PFSK-1 (cell line): ENCODE data around the gene SOX13.

Source experiments
- FOXP2 ChIP-seq: optimal IDR thresholded peaks from 2 replicates; pipeline ENCODE3; 2011; ENCODE audit warnings: borderline replicate concordance, control low read depth, inconsistent platforms; ENCODE audit not compliant: insufficient read depth; ENCODE audit errors: extremely low read length, extremely low read depth
- POLR2AphosphoS5 ChIP-seq: IDR thresholded peaks from 2 replicates; pipeline ENCODE4 v1.6.1; 2012; ENCODE audit warnings: low read depth, mild to moderate bottlenecking, control low read depth, low read length, moderate library complexity
- SIN3A ChIP-seq: IDR thresholded peaks from 2 replicates; pipeline ENCODE4 v1.6.1; 2012; ENCODE audit warnings: mild to moderate bottlenecking, low read length, moderate library complexity, borderline replicate concordance; ENCODE audit not compliant: insufficient read depth
- TAF1 ChIP-seq: IDR thresholded peaks from 2 replicates; pipeline ENCODE4 v1.6.1; 2012; ENCODE audit warnings: low read length, control low read depth, borderline replicate concordance; ENCODE audit not compliant: insufficient read depth
- TF ChIP-seq, protein P1 (sequence below), 2 experiments: IDR thresholded peaks; 2 replicates each; pipeline versions ENCODE4 v1.6.1 to v1.8.0; 2011 to 2012; ENCODE audit warnings: low read depth in 2 of 2, low read length in 2 of 2, control low read depth in 1 of 2, inconsistent platforms in 1 of 2, mild to moderate bottlenecking in 1 of 2, moderate library complexity in 1 of 2; ENCODE audit not compliant: insufficient read depth in 1 of 2

Gene SOX13

DNA sequence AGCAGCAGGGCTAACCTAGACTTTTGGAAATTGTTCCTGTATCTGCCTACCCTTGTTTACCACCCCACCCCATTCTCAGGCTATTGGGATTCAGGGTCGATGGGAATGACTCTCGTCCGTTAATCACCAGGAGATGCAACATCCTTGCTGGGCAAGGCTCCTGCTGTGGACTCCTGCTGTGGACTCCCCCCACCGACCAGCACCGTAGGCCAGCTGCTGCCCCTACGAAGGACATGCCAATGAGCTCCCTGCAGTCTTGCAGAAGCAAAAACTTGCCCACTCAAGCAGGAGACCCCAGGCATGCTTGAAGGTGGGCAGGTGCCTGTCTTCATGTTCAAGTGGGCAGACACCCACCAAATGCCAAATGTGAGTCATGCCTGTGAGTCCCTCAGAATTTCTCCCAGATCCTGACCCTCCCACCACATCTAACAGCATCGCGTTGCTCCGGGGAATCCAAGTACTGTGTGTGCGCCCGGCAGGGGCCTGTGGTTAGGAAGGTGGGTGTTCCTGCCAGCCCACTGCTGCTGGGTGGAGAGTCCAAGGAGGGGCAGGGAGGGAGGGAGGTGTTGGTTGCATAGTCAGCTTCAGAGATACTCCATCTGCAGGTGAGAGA lies 41.7 kb upstream of the SOX13 start:
- TF ChIP-seq FOXP2 (no peak), SIN3A (no peak), POLR2AphosphoS5 (no peak), TAF1 (no peak)
- TF ChIP-seq, protein P1, sequence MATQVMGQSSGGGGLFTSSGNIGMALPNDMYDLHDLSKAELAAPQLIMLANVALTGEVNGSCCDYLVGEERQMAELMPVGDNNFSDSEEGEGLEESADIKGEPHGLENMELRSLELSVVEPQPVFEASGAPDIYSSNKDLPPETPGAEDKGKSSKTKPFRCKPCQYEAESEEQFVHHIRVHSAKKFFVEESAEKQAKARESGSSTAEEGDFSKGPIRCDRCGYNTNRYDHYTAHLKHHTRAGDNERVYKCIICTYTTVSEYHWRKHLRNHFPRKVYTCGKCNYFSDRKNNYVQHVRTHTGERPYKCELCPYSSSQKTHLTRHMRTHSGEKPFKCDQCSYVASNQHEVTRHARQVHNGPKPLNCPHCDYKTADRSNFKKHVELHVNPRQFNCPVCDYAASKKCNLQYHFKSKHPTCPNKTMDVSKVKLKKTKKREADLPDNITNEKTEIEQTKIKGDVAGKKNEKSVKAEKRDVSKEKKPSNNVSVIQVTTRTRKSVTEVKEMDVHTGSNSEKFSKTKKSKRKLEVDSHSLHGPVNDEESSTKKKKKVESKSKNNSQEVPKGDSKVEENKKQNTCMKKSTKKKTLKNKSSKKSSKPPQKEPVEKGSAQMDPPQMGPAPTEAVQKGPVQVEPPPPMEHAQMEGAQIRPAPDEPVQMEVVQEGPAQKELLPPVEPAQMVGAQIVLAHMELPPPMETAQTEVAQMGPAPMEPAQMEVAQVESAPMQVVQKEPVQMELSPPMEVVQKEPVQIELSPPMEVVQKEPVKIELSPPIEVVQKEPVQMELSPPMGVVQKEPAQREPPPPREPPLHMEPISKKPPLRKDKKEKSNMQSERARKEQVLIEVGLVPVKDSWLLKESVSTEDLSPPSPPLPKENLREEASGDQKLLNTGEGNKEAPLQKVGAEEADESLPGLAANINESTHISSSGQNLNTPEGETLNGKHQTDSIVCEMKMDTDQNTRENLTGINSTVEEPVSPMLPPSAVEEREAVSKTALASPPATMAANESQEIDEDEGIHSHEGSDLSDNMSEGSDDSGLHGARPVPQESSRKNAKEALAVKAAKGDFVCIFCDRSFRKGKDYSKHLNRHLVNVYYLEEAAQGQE (IDR thresholded peaks at IDR 0.05; ENCODE audit: insufficient read depth in 1 of 2, low read depth in 2 of 2, low read length in 2 of 2): no peak

DNA sequence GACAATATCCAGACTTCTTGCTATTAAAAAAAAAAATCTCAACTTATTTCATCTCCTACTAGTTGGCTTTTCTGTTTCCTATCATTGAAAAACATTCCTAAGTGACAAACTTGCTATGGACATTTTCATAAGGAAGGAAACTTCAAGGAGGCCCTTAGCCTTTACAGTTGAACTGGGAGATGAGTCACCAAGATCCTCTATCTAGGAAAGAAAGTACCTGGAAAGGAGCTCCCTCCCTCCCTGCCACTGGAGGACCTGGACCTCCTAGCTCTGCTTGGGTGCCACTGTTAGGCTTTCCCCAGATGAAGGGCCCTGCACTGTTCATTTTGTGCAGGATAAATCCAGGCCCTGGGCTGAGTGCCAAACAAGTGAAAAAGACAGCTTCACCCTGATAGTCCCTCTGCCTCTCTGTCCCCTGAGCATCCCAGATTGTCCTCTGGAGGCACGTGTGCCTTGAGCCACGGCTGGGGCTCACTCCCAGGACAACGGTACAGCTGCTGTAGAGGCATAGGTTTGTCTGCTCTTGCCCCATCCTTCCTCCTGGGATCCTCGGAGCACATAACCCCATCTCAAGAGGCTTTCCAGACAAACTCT lies 40.2 kb upstream of the SOX13 start:
- TF ChIP-seq TAF1 (no peak), POLR2AphosphoS5 (no peak), SIN3A (no peak), FOXP2 (no peak)
- TF ChIP-seq, protein P1 (IDR thresholded peaks at IDR 0.05; ENCODE audit: insufficient read depth in 1 of 2, low read depth in 2 of 2, low read length in 2 of 2): no peak

DNA sequence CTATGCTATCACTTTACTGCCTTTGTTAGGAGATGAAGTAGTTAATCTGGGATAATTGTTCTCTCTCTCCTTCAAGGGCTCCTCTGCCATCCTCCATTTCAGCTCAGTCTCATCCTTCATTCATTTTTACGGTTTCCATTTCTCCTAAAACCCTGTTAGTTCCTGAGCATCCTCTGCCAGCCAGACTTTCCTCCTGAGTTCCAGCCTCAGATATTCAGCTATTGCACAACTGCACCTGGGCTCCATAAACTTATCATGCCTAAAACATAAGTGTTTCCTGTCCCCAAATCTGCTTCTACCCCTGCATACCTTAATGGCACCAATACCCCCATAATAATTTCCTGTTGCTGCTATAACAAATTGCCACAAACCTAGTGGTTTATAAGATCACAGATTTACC lies 39.6 kb upstream of the SOX13 start:
- no peak for TF ChIP-seq SIN3A
- TF ChIP-seq, protein P1 (IDR thresholded peaks at IDR 0.05; ENCODE audit: insufficient read depth in 1 of 2, low read depth in 2 of 2, low read length in 2 of 2): no peak
- no peak for TF ChIP-seq TAF1
- no peak for TF ChIP-seq FOXP2
- no peak for TF ChIP-seq POLR2AphosphoS5

DNA sequence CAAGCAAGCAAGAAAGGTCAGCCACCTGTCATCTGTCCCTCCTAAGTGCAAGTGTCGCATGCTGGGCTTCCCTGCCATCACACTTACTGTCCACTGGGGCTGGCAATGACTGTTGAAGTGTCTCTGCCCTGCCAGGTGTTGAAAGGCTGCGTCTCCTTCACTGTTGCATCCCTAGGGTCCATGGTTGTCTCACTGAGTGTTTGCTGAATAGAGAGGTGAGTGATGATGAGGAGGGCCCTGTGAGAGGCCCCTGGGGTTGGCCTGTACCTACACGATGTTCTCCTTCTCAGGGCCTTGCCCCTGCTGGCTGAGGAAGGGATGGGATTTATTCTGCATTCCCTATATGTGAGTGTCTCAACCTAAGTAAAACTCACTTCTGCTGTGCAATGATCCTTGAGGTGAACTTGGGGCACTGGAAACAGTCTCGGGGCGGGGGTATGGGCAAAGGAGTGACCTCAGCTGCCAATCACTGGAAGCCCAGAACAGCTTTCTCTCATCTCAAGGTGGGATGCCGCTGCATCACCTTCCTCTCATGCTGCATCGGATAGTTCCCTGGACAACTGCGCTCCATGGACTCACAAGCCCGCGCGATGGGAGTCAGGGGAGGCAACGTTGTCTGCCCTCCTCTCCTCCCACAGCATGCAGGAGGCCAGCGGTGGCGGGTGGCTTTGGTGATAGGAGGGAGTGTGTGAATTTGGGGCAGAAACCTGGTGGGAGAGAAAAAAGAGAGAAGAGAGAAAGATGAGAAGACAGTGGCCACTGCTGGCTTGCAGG lies 35.8 kb upstream of the SOX13 start:
- TF ChIP-seq FOXP2: no peak
- TF ChIP-seq, protein P1 (IDR thresholded peaks at IDR 0.05; ENCODE audit: insufficient read depth in 1 of 2, low read depth in 2 of 2, low read length in 2 of 2): no peak
- TF ChIP-seq POLR2AphosphoS5: no peak
- TF ChIP-seq SIN3A: no peak
- no peak for TF ChIP-seq TAF1

DNA sequence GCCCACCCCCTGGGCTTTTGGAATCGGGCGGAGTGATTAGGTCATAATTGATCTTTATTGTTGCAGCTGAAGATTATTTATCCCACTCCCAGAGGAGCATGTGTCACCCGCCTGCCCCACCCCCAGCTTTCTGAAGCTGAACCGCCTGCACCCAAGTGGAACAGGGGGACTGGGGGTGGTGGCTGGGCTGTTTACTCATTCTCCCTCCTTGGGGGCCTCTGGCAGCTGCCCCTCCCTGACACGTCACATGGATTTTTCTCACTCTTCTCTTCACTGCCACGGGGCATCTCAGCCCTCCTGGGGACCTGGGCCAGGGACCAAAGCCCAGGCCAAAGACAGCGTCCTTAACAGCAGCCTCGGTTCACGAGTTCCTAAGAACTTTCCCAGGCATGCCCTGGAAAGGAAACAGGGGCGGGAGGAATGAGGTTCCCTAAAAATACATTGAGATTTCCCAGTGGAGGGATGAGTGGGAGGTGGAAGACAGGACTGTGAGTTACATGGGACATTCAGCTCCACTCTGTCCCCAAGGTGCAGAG lies 31.6 kb upstream of the SOX13 start:
- TF ChIP-seq TAF1 (no peak), SIN3A (no peak), POLR2AphosphoS5 (no peak), FOXP2 (no peak)
- TF ChIP-seq, protein P1 (IDR thresholded peaks at IDR 0.05; ENCODE audit: insufficient read depth in 1 of 2, low read depth in 2 of 2, low read length in 2 of 2): no peak
